ENCODE measurements around the gene FAM98C.

The FAM98C gene

DNA sequence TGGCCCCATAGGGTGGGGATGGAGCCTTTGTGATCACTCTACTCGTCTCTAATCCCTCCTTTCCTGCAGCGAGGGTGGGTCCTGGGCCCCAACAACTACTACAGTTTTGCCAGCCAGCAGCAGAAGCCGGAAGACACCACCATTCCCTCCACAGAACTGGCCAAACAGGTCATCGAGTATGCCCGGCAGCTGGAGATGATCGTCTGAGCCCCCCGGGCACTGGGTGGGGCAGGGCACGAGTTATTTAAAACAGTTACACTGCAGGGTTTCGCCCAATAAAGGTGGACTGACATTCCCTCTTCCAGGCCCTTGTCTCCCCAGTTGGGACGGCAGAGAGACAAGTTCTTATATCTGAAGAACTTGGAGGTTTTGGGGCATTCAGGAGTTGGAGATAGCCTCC lies 19.7 kb upstream of the FAM98C start:
- Histone ChIP-seq H3K9me3 (no peaks in the 10 kb centered on the region), H3K36me3 (peaks cover 69% of the 10 kb centered on the region), H3K4me3 (ENCODE audit: low read depth in 1 of 2, low read length in 1 of 2) (no peak overlapping the region), H3K4me1 (ENCODE audit: control insufficient read depth in 1 of 2, insufficient read depth in 1 of 2, low read depth in 1 of 2, low read length in 1 of 2) (peaks cover 19 to 23% of the 10 kb centered on the region in 2 experiments), H3K27ac (no peak overlapping the region), H3K27me3 (peaks cover 35% of the 10 kb centered on the region)
- TF ChIP-seq, protein P1, sequence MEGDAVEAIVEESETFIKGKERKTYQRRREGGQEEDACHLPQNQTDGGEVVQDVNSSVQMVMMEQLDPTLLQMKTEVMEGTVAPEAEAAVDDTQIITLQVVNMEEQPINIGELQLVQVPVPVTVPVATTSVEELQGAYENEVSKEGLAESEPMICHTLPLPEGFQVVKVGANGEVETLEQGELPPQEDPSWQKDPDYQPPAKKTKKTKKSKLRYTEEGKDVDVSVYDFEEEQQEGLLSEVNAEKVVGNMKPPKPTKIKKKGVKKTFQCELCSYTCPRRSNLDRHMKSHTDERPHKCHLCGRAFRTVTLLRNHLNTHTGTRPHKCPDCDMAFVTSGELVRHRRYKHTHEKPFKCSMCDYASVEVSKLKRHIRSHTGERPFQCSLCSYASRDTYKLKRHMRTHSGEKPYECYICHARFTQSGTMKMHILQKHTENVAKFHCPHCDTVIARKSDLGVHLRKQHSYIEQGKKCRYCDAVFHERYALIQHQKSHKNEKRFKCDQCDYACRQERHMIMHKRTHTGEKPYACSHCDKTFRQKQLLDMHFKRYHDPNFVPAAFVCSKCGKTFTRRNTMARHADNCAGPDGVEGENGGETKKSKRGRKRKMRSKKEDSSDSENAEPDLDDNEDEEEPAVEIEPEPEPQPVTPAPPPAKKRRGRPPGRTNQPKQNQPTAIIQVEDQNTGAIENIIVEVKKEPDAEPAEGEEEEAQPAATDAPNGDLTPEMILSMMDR (IDR thresholded peaks at IDR 0.05), result no peak

DNA sequence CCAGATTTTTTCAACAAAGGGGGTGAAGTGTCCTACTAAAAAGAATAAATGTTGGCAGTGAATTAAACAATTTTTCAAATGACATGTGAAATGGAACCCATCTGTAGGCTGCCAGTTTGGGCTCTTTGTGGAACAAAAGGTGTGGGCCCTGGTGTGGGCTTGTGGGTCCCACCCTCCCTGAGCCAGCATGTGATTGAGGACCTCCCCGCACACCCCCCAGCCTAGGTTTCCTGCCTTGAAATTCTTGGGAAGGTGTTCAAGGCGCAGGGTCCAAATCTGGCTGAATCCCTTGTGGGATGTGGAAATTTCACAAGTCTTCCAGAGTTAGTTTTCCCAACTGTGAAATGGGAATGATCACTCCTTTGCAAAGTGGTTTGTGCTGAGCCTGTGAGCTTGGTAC lies 19.1 kb upstream of the FAM98C start:
- TF ChIP-seq, protein P1 (IDR thresholded peaks at IDR 0.05), result no peak
- H3K4me3 ChIP-seq (ENCODE audit: low read depth in 1 of 2, low read length in 1 of 2), result no peak overlapping the region

GRCh38 chr19:38384209-38385027 lies 18.5 kb upstream of the FAM98C start:
- peaks cover 24 to 26% of the 10 kb centered on the region in 2 experiments for H3K4me1 ChIP-seq (ENCODE audit: control insufficient read depth in 1 of 2, insufficient read depth in 1 of 2, low read depth in 1 of 2, low read length in 1 of 2)
- H3K27me3 ChIP-seq, result peaks cover 48% of the 10 kb centered on the region
- H3K27ac ChIP-seq, result no peak overlapping the region
- TF ChIP-seq, protein P1 (IDR thresholded peaks at IDR 0.05), result no peak
- H3K4me3 ChIP-seq (ENCODE audit: low read depth in 1 of 2, low read length in 1 of 2), result no peak overlapping the region
- peaks cover 61% of the 10 kb centered on the region for H3K36me3 ChIP-seq
- no peaks in the 10 kb centered on the region for H3K9me3 ChIP-seq

More for the DNA sequence above, 19.1 kb upstream of the FAM98C start:
- H3K27me3 ChIP-seq, result peaks cover 41% of the 10 kb centered on the region
- peaks cover 24 to 25% of the 10 kb centered on the region in 2 experiments for H3K4me1 ChIP-seq (ENCODE audit: control insufficient read depth in 1 of 2, insufficient read depth in 1 of 2, low read depth in 1 of 2, low read length in 1 of 2)
- no peaks in the 10 kb centered on the region for H3K9me3 ChIP-seq
- H3K36me3 ChIP-seq, result peaks cover 68% of the 10 kb centered on the region
- no peak overlapping the region for H3K27ac ChIP-seq

GRCh38 chr19:38385057-38385803 lies 17.7 kb upstream of the FAM98C start:
- TF ChIP-seq, protein P1 (IDR thresholded peaks at IDR 0.05), result no peak
- peaks cover 24 to 26% of the 10 kb centered on the region in 2 experiments for H3K4me1 ChIP-seq (ENCODE audit: control insufficient read depth in 1 of 2, insufficient read depth in 1 of 2, low read depth in 1 of 2, low read length in 1 of 2)
- H3K36me3 ChIP-seq, result peaks cover 53% of the 10 kb centered on the region
- H3K27ac ChIP-seq, result no peak overlapping the region
- no peaks in the 10 kb centered on the region for H3K9me3 ChIP-seq
- no peak overlapping the region for H3K4me3 ChIP-seq (ENCODE audit: low read depth in 1 of 2, low read length in 1 of 2)
- H3K27me3 ChIP-seq, result peaks cover 56% of the 10 kb centered on the region

DNA sequence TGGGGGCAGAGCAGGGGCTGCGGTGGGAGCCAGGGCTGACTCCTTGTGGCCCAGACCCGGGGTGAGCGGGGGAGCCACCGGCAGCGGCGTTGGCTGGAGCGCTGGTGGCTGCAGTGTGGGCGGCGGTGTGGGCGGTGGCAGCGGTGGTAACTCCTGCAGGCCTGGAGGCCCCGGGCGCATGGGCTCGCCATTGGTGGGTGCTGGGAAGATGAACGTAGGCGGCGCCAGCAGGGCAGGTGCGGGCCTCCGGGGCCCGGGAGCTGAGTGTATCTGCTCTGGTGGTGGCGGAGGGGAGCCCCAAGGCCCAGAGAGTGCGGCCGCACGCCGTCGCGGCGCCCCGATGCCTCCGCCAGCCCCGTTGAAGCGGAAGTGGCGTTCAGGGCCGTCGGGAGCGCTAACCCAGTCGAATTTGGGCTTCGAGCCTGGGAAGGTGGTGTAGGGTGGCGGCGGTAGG lies 17.1 kb upstream of the FAM98C start:
- Histone ChIP-seq H3K9me3 (no peaks in the 10 kb centered on the region), H3K4me3 (ENCODE audit: low read depth in 1 of 2, low read length in 1 of 2) (no peak overlapping the region), H3K27ac (no peak overlapping the region), H3K4me1 (ENCODE audit: control insufficient read depth in 1 of 2, insufficient read depth in 1 of 2, low read depth in 1 of 2, low read length in 1 of 2) (peaks cover 24 to 26% of the 10 kb centered on the region in 2 experiments), H3K27me3 (peaks cover 62% of the 10 kb centered on the region), H3K36me3 (peaks cover 47% of the 10 kb centered on the region)
- TF ChIP-seq, protein P1 (IDR thresholded peaks at IDR 0.05), result no peak
